Panc1 (cell line): Measurements from ENCODE around the gene HMOX1.

Experiments
- CTCF ChIP-seq: fragments of 450-650 bp; IDR thresholded peaks from 2 replicates; pipeline ENCODE4 v1.5.1; 2017; ENCODE audit warnings: mild to moderate bottlenecking
- POLR2AphosphoS5 ChIP-seq: IDR thresholded peaks from 2 replicates; pipeline ENCODE4 v1.6.1; 2012; ENCODE audit warnings: mild to moderate bottlenecking, low read depth, low read length, moderate library complexity
- REST ChIP-seq, 2 experiments: IDR thresholded peaks; 2 replicates each; pipeline ENCODE4 v1.6.1; 2011 to 2012; ENCODE audit warnings: low read depth in 2 of 2, control low read depth in 1 of 2, low read length in 1 of 2, mild to moderate bottlenecking in 1 of 2, moderate library complexity in 1 of 2; ENCODE audit not compliant: insufficient read depth in 1 of 2
- SIN3A ChIP-seq: IDR thresholded peaks from 2 replicates; pipeline ENCODE4 v1.6.1; 2012; ENCODE audit warnings: low read depth, mild to moderate bottlenecking, low read length, moderate library complexity, borderline replicate concordance; ENCODE audit not compliant: insufficient read depth

DNA sequence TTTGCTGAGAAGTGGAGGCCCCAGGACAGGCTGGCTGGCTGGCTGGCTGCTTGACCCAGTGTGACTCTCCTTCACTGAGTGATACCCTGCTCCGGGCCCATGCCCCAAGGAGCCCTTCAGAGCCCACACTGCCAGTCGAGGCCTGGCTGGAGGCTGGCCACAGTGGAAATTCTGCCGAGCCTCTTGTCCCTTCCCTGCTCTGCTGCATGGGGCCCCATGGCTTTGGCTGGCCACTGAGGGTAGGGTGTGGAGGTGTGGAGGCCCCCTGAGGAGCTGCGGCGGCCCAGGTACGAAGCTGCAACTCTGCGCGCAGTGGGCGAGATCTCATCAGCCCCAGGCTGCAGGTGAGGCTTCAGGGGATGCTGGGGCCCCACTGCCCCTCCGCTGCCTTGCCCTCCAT is 33.4 kb upstream of the HMOX1 start:
- TF ChIP-seq CTCF (no peak), SIN3A (no peak), REST (IDR thresholded peaks at IDR 0.05; ENCODE audit: insufficient read depth in 1 of 2, low read depth in 2 of 2, low read length in 1 of 2) (no peak), POLR2AphosphoS5 (no peak)
